ENCODE results near the gene FZD10. TPM values are rescaled to one million over a fixed set of nuclear protein-coding genes. Genes with fewer than 3 reads are reported as not detected.

Gene FZD10
- total RNA-seq, 4 donors from 2014 or later, result 0.17 to 0.94 TPM; not detected in 2

DNA sequence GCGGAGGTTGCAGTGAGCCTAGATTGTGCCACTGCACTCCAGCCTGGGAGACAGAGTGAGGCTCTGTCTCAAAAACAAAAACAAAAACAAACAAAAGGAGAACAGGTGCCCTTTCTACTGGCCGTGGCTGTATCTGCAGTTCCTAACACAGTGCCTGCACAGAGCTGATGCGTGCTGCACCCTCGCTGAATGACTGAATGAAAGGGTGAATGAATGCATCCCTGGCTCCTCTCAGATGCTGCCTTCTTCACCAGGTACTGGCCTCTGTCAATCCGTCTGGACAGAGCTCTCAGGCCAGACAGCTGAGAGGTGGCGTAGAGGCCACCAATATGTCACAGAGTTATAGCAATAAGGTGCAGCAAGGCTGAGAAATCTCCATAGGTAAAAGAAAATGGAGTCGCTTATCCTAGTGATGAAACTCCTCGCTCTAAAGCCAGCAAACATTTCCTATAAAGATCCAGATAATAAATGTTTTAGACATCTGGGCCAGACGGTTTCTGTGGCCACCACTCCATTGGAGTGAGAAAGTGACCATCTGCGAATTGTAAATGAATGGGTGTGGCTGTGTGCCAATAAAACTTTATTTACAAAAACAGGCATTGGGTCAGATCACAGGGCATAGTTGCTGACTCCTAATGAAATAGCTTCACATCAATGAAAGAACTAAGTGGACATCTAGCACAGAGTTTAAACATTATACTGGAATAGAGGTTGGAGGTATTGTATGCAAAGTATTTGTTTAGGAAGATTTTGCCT, 15.9 kb upstream of the FZD10 start:
- no peak for TF ChIP-seq CTCF (IDR thresholded peaks at IDR 0.05; ENCODE audit: low read depth)

DNA sequence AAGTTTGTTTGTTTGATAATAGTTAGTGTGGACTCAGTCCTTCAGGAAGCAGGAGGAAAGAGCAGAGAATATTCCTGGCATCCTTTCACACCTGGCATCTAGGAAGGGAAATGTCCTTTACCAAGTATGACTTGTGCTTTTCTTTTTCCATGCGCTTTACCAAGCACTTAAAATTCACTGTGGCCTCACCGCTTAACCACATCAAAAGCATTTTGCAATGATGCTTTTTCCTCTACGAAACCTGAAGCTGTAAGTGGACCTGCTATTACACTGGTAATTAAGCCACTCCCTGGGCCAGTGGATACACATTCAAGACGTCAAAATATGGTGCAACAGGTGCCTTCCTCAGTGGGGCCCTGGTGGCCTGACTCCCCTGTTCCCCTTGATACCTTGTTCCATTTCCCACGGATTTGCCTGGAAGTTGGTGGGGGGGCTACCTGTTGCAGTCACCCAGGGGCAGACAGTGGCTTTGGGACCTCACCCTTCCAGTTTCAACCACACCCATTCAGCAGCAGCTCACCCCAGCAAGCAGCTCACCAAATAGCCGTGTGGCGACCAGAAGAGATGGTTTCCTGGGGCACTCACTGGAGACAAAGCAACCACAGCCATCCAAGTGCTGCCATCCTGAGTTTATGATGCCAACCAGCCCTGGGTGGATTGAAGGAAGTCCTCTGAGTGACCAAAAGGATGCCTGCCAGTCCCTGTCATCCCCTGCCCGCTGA, 14.2 kb upstream of the FZD10 start:
- TF ChIP-seq CTCF (IDR thresholded peaks at IDR 0.05; ENCODE audit: low read depth), result no peak

DNA sequence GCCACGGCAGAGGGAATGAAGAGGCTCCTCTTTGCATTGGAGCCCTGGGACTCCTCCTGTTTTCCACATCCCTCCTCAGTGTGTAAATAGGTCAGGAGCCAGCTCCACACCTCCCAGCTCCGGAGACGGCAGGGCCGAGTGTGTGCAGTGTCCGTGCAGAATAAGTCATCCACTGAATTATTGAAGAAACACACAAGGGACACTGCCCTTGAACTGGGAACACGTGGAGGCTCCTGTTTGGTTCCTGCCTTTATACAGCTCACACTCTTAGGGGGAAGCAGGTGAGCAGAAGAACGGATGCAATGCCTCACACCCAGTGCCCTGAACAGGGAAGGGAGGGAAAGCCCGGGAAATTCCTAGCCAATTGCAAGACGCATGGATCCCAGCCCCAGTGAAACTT, 10.4 kb upstream of the FZD10 start:
- TF ChIP-seq CTCF (IDR thresholded peaks at IDR 0.05; ENCODE audit: low read depth), result no peak

DNA sequence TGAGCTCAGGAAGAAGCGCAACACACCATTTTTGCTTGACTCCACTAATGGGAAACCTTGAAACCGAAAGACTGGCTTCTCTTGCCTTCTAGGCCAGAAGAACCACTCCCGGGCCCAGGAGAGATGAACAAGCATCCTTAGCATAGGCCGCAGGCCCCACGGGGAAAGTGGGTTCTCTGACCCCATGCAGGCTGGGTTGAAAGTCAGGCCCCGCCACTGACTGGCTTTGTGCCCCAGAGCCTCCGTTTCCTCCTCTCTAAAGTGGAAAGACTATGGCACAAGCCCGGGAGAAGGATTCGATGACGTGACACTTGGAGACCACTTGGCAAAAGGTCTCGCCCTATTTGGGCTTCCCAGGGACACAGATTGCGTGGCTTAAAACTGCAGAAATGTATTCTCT, 9.9 kb upstream of the FZD10 start:
- TF ChIP-seq CTCF (IDR thresholded peaks at IDR 0.05; ENCODE audit: low read depth), result no peak

DNA sequence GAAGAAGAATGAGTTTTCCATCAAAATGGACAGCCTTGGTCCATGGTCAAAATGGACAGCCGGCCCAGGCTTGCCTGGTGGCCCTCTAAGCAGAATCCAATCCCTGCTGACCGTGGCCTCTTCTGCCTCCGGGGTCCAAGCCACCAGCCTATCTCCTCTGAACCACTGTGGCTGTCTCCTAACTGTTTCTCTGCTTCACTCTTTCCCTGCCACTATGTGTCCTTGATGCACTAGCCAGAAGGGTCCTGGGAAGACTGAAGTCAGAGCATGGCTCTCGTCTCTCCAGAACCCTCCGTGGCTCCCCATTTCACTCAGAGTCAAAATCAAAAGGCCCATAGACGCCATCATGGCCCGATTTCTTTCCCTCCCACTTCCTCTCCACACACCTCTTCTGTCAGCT, 8.5 kb upstream of the FZD10 start:
- TF ChIP-seq CTCF (IDR thresholded peaks at IDR 0.05; ENCODE audit: low read depth), result no peak

GRCh38 chr12:130154276-130155070, 7.8 kb upstream of the FZD10 start:
- TF ChIP-seq CTCF (IDR thresholded peaks at IDR 0.05; ENCODE audit: low read depth), result no peak
